ENCODE results near the gene MMP26. TPM values are rescaled to one million over a fixed set of nuclear protein-coding genes. Genes with fewer than 3 reads are reported as not detected.

Gene MMP26
- total and polyA plus RNA-seq, 10 donors = not detected

DNA sequence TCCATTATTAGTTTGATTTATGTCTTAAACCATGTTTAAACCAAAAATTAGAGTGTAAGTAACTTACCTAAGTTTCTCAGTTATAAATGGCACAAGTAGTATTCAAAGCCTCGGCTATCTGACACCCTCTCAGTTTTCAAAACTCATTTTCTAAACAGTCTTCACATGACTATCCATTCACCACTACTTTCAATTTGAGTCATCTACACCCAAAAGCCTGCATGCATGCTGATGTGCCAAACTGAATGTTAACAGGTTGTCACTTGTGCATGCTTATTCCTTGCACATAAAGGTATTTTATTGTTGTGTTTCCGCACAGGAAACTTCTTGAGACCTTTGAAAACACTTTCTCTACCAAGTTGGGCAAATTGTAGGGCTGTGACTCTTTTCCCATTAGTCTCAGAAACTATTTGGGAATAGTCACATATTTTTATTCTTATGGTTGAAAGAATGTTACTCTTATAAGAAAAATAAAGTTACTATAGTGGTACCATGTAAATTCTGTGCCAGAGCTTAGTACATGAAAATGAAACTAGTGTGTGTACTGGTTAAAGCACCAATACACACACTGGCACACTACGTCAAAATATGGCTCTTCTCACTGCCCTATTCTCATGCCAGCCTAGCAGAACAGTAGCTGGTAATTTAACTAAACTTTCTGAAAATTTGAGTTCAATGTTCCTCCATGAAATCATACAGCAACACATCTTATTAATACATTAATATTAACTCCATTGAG is 4.7 kb upstream of the MMP26 start:
- H3K36me3 ChIP-seq = no peaks in the 10 kb centered on the region
- DNase-seq = no peak
- H3K4me3 ChIP-seq = no peak overlapping the region
- peaks cover 0 to 5% (median 0%) of the 10 kb centered on the region in 7 donors for H3K27me3 ChIP-seq (replicated peaks in 1 of 7)
- intact Hi-C loops (cut with DNase I; ENCODE audit: low total_unique reads) = no loop called here
- no peaks in the 10 kb centered on the region for H3K9me3 ChIP-seq
- no peaks in the 10 kb centered on the region for H3K4me1 ChIP-seq
- H3K27ac ChIP-seq = no peak overlapping the region
- 71 to 87% (median 81%) methylated on average over 3 of the region's 3 CpGs for WGBS, 5 donors
- TF ChIP-seq, protein P1, sequence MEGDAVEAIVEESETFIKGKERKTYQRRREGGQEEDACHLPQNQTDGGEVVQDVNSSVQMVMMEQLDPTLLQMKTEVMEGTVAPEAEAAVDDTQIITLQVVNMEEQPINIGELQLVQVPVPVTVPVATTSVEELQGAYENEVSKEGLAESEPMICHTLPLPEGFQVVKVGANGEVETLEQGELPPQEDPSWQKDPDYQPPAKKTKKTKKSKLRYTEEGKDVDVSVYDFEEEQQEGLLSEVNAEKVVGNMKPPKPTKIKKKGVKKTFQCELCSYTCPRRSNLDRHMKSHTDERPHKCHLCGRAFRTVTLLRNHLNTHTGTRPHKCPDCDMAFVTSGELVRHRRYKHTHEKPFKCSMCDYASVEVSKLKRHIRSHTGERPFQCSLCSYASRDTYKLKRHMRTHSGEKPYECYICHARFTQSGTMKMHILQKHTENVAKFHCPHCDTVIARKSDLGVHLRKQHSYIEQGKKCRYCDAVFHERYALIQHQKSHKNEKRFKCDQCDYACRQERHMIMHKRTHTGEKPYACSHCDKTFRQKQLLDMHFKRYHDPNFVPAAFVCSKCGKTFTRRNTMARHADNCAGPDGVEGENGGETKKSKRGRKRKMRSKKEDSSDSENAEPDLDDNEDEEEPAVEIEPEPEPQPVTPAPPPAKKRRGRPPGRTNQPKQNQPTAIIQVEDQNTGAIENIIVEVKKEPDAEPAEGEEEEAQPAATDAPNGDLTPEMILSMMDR (IDR thresholded peaks at IDR 0.05 in 8 of 11, conservative IDR thresholded peaks at IDR 0.05 in 3 of 11) = no peak
- TF ChIP-seq POLR2A (IDR thresholded peaks at IDR 0.05) (no peak), POLR2AphosphoS5 (IDR thresholded peaks at IDR 0.05) (no peak)

DNA sequence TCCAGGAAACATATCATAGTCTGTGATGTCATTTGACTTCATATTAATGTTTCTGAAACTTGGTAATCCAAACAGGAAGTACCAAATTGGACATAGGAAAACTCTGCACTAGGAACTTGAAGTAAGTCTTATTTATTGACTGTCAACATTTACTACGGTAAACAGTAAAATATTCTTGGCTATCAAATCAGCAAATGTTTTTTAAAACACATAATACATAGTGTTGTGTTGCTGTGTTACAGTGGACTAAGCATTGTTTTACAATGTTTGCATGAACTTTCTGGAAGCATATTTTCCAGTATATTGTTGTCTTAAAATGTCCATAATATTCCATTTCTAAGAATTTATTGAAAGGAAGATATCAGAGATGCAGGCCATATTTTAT is 4.2 kb upstream of the MMP26 start:
- TF ChIP-seq POLR2AphosphoS5 (IDR thresholded peaks at IDR 0.05) (no peak), POLR2A (IDR thresholded peaks at IDR 0.05) (no peak)
- TF ChIP-seq, protein P1 (IDR thresholded peaks at IDR 0.05 in 8 of 11, conservative IDR thresholded peaks at IDR 0.05 in 3 of 11) = no peak
- Histone ChIP-seq H3K27ac (no peak overlapping the region), H3K36me3 (no peaks in the 10 kb centered on the region), H3K4me3 (no peak overlapping the region), H3K4me1 (no peaks in the 10 kb centered on the region), H3K27me3 (replicated peaks in 1 of 7) (peaks cover 0 to 5% (median 0%) of the 10 kb centered on the region in 7 donors), H3K9me3 (no peaks in the 10 kb centered on the region)
- 64 to 80% (median 69%) methylated on average over 1 of the region's 1 CpG for WGBS, 5 donors
- intact Hi-C loops (cut with DNase I; ENCODE audit: low total_unique reads) = no loop called here
- DNase-seq = no peak

DNA sequence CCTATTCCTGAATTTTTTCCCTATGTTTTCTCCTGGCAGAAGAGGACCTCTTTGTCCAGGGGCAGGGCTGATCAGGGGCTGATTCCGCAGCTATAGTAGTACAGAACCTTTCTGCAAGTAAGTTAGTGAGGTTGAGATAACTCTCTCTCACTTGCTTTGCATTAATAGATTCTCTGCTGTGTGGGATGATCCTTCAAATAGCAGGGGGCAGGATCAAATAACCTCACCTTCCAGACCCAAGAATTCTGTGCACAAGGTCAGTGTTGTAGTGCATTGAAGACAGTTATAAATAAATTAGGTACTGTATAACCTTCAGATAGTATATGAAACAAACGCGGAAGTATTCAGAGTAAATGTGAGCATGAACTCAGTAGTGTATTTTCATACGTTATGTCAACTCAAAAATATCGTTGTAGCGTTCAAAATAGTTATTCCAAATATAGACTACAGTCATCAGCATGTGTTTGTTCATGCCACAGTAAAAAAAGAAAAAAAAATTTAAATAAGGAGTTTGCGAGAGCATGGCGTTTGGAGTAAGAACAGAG is 278 bp downstream of the MMP26 start:
- WGBS, 5 donors = 80 to 87% (median 82%) methylated on average over 8 of the region's 8 CpGs
- intact Hi-C loops (cut with DNase I; ENCODE audit: low total_unique reads) = no loop called here
- H3K27ac ChIP-seq = no peak overlapping the region
- H3K9me3 ChIP-seq = no peaks in the 10 kb centered on the region
- H3K4me1 ChIP-seq = no peaks in the 10 kb centered on the region
- peaks cover 0 to 6% (median 0%) of the 10 kb centered on the region in 7 donors for H3K27me3 ChIP-seq (replicated peaks in 1 of 7)
- TF ChIP-seq POLR2AphosphoS5 (IDR thresholded peaks at IDR 0.05) (no peak), POLR2A (IDR thresholded peaks at IDR 0.05) (no peak)
- TF ChIP-seq, protein P1 (IDR thresholded peaks at IDR 0.05 in 8 of 11, conservative IDR thresholded peaks at IDR 0.05 in 3 of 11) = no peak
- no peak for DNase-seq
- H3K4me3 ChIP-seq = no peak overlapping the region
- no peaks in the 10 kb centered on the region for H3K36me3 ChIP-seq

DNA sequence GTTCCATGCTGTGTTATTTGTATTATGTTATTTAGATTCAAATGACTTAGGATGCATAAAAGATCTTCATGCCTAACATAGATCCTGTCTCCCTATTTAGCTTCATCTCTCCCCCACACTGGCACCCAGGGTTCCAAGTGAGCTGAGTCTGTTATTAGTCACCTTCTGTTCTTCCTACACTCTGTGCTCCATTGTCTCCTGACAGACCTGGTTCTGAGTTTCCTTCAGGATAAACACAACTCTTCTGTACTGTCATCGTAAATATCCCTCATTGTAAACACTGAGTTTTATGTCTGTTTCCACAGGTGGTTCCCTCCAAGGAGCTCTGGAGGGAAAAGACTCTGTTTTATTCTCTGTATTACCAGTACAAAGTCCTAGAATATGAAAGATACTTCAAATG is 8.7 kb downstream of the MMP26 start:
- no peak for DNase-seq
- no peaks in the 10 kb centered on the region for H3K4me1 ChIP-seq
- 45 to 73% (median 63%) methylated on average over 1 of the region's 1 CpG for WGBS, 5 donors
- H3K9me3 ChIP-seq = no peaks in the 10 kb centered on the region
- H3K4me3 ChIP-seq = no peak overlapping the region
- no peaks in the 10 kb centered on the region for H3K36me3 ChIP-seq
- H3K27ac ChIP-seq = no peak overlapping the region
- peaks cover 0 to 13% (median 0%) of the 10 kb centered on the region in 7 donors for H3K27me3 ChIP-seq (replicated peaks in 1 of 7)
- intact Hi-C loops (cut with DNase I; ENCODE audit: low total_unique reads) = no loop called here
- TF ChIP-seq POLR2A (IDR thresholded peaks at IDR 0.05) (no peak), POLR2AphosphoS5 (IDR thresholded peaks at IDR 0.05) (no peak)
- TF ChIP-seq, protein P1 (IDR thresholded peaks at IDR 0.05 in 8 of 11, conservative IDR thresholded peaks at IDR 0.05 in 3 of 11) = no peak
